Ramos (cell line): ENCODE measurements around the gene AKAP7.
"Not testable (repeated sequence)": the region's sequence is repeated elsewhere in the genome, so short reads cannot be mapped to it uniquely, and the experiment has no call there.

Experiments used
- in situ Hi-C: fragments of 300-500 bp; cut with MboI; formaldehyde crosslinking; loops from one replicate; pipeline ENCODE4 v1.14.3; 2022; ENCODE audit warnings: low sequenced_read_pairs; ENCODE audit not compliant: unreplicated experiment

AKAP7 gene

GRCh38 chr6:131135244-131136020, at the start of gene AKAP7:
AKAP7 (plus strand) TSS chr6:131135467; CDS start chr6:131135764, 297 bp downstream.
- in situ Hi-C loops: no loop called here

- in situ Hi-C loops: not testable (repeated sequence)
Observed at GRCh38 chr6:131090339-131090738, 44.9 kb upstream of the AKAP7 start.

GRCh38 chr6:131091944-131092343, 43.3 kb upstream of the AKAP7 start:
- in situ Hi-C loops: not testable (repeated sequence)

GRCh38 chr6:131093334-131093733, 41.9 kb upstream of the AKAP7 start:
- in situ Hi-C loops: no loop called here

- in situ Hi-C loops: no loop called here
Observed at GRCh38 chr6:131096786-131097185, 38.5 kb upstream of the AKAP7 start.

GRCh38 chr6:131101911-131102680, 33.2 kb upstream of the AKAP7 start:
- in situ Hi-C loops: no loop called here

- in situ Hi-C loops: no loop called here
Observed at GRCh38 chr6:131103296-131103695, 32.0 kb upstream of the AKAP7 start.

- in situ Hi-C loops: no loop called here
Observed at GRCh38 chr6:131103901-131104300, 31.4 kb upstream of the AKAP7 start.

- in situ Hi-C loops: no loop called here
Observed at GRCh38 chr6:131107151-131107550, 28.1 kb upstream of the AKAP7 start.

- in situ Hi-C loops: loop anchor here (10.0 kb wide), 1 partner anchor 217 kb away; no protein-coding TSS in a partner anchor
Observed at GRCh38 chr6:131112249-131112648, 23.0 kb upstream of the AKAP7 start.

- in situ Hi-C loops: loop anchor here (10.0 kb wide), 1 partner anchor 221 kb away; no protein-coding TSS in a partner anchor
Observed at GRCh38 chr6:131115651-131116050, 19.6 kb upstream of the AKAP7 start.

- in situ Hi-C loops: loop anchor here (10.0 kb wide), 1 partner anchor 222 kb away; no protein-coding TSS in a partner anchor
Observed at GRCh38 chr6:131116321-131116720, 18.9 kb upstream of the AKAP7 start.

GRCh38 chr6:131116755-131117360, 18.4 kb upstream of the AKAP7 start:
- in situ Hi-C loops: loop anchor here (10.0 kb wide), 1 partner anchor 222 kb away; no protein-coding TSS in a partner anchor

GRCh38 chr6:131117878-131118277, 17.4 kb upstream of the AKAP7 start:
- in situ Hi-C loops: loop anchor here (10.0 kb wide), 1 partner anchor 223 kb away; no protein-coding TSS in a partner anchor

GRCh38 chr6:131122007-131122406, 13.3 kb upstream of the AKAP7 start:
- in situ Hi-C loops: no loop called here

GRCh38 chr6:131122516-131122915, 12.8 kb upstream of the AKAP7 start:
- in situ Hi-C loops: no loop called here

- in situ Hi-C loops: no loop called here
Observed at GRCh38 chr6:131124336-131125071, 10.8 kb upstream of the AKAP7 start.

- in situ Hi-C loops: no loop called here
Observed at GRCh38 chr6:131125431-131125830, 9.8 kb upstream of the AKAP7 start.

GRCh38 chr6:131129689-131130553, 5.3 kb upstream of the AKAP7 start:
- in situ Hi-C loops: no loop called here
